ENCODE measurements around the gene CTXN1.
A peak's percentile ranks its signal among the peaks of the same experiment; 100 is the strongest.

The CTXN1 gene

GRCh38 chr19:7899751-7900378, 26.1 kb downstream of the CTXN1 start:
- TF ChIP-seq CTCF (conservative IDR thresholded peaks at IDR 0.05) (no peak), ZFX (IDR thresholded peaks at IDR 0.05) (no peak)
- no peak overlapping the region for H3K27ac ChIP-seq

- TF ChIP-seq ZFX (IDR thresholded peaks at IDR 0.05) = no peak
- no peak for TF ChIP-seq CTCF (conservative IDR thresholded peaks at IDR 0.05)
- no peak overlapping the region for H3K27ac ChIP-seq
Measured at GRCh38 chr19:7898967-7899366, 27.0 kb downstream of the CTXN1 start.

GRCh38 chr19:7897292-7897691, 28.6 kb downstream of the CTXN1 start:
- TF ChIP-seq CTCF (conservative IDR thresholded peaks at IDR 0.05) (no peak), ZFX (IDR thresholded peaks at IDR 0.05) (no peak)
- H3K27ac ChIP-seq = no peak overlapping the region

- peak overlapping the region; percentile 78 for H3K27ac ChIP-seq
- no peak for TF ChIP-seq ZFX (IDR thresholded peaks at IDR 0.05)
- no peak for TF ChIP-seq CTCF (conservative IDR thresholded peaks at IDR 0.05)
Measured at GRCh38 chr19:7895565-7895964, 30.4 kb downstream of the CTXN1 start.

- H3K27ac ChIP-seq = peak overlapping the region; percentile 78
- TF ChIP-seq CTCF (conservative IDR thresholded peaks at IDR 0.05) (no peak), ZFX (IDR thresholded peaks at IDR 0.05) (no peak)
Measured at GRCh38 chr19:7894612-7895309, 31.2 kb downstream of the CTXN1 start.

GRCh38 chr19:7893362-7894101, 32.4 kb downstream of the CTXN1 start:
- H3K27ac ChIP-seq = peak overlapping the region; percentile 78

- TF ChIP-seq CTCF (conservative IDR thresholded peaks at IDR 0.05) (no peak), ZFX (IDR thresholded peaks at IDR 0.05) (no peak)
- peak overlapping the region; percentile 71 for H3K27ac ChIP-seq
Measured at GRCh38 chr19:7888826-7889217, 37.1 kb downstream of the CTXN1 start.
